OCI-LY1 (cell line): ENCODE results near the gene MAT2A.

Experiments
- H2AFZ ChIP-seq: fragments of 200-600 bp; sonication (generic), shearing (Covaris generic); 2 replicates; pipeline ENCODE4 v1.6.0; 2014; ENCODE audit warnings: antibody characterized with exemption, mild to moderate bottlenecking, low read length
- H3F3A ChIP-seq: fragments of 200-600 bp; sonication (generic), shearing (Covaris generic); 2 replicates; pipeline ENCODE4 v1.6.0; 2014; ENCODE audit warnings: mild to moderate bottlenecking, antibody characterized with exemption, low read length, moderate library complexity; ENCODE audit not compliant: insufficient read depth
- H3K27ac ChIP-seq: fragments of 200-600 bp; sonication (generic); 2 replicates; pipeline ENCODE4 v1.5.1; 2014; ENCODE audit warnings: low read length, mixed run types, mild to moderate bottlenecking, low read depth; ENCODE audit not compliant: poor library complexity, severe bottlenecking
- H3K27me3 ChIP-seq: fragments of 200-600 bp; sonication (generic); 2 replicates; pipeline ENCODE4 v1.6.0; 2014; ENCODE audit warnings: antibody characterized with exemption, mild to moderate bottlenecking, low read length, moderate library complexity; ENCODE audit not compliant: insufficient read depth
- H3K36me3 ChIP-seq: fragments of 200-600 bp; sonication (generic); 2 replicates; pipeline ENCODE4 v1.6.1; 2014; ENCODE audit warnings: mild to moderate bottlenecking, antibody characterized with exemption, low read length, moderate library complexity, mixed read lengths; ENCODE audit not compliant: insufficient read depth
- H3K4me1 ChIP-seq: fragments of 200-600 bp; sonication (generic); 2 replicates; pipeline ENCODE4 v1.5.1; 2014; ENCODE audit warnings: mild to moderate bottlenecking, low read length, moderate library complexity; ENCODE audit not compliant: insufficient read depth, severe bottlenecking
- H3K4me2 ChIP-seq: fragments of 200-600 bp; sonication (generic), shearing (Covaris generic); 2 replicates; pipeline ENCODE4 v1.6.1; 2014; ENCODE audit warnings: low read length
- H3K4me3 ChIP-seq: fragments of 200-600 bp; sonication (generic); 2 replicates; pipeline ENCODE4 v1.5.1; 2014; ENCODE audit warnings: low read length, low read depth, mild to moderate bottlenecking, mixed read lengths; ENCODE audit not compliant: poor library complexity, severe bottlenecking
- H3K79me2 ChIP-seq: fragments of 200-600 bp; shearing (Covaris generic); 2 replicates; pipeline ENCODE4 v1.6.1; 2016; ENCODE audit warnings: mixed run types, low read length, mixed read lengths; ENCODE audit not compliant: insufficient read depth
- H3K9ac ChIP-seq: fragments of 200-600 bp; sonication (generic), shearing (Covaris generic); 2 replicates; pipeline ENCODE4 v1.6.1; 2014; ENCODE audit warnings: mild to moderate bottlenecking, low read length, mixed read lengths
- H3K9me2 ChIP-seq: fragments of 200-600 bp; sonication (generic), shearing (Covaris generic); 2 replicates; pipeline ENCODE4 v1.6.1; 2014; ENCODE audit warnings: low read depth, mild to moderate bottlenecking, low read length, mixed read lengths
- H3K9me3 ChIP-seq: fragments of 200-600 bp; shearing (Covaris generic); 2 replicates; pipeline ENCODE4 v1.6.1; 2014; ENCODE audit warnings: low read length, mixed read lengths
- H4K20me1 ChIP-seq: fragments of 200-600 bp; sonication (generic), shearing (Covaris generic); 2 replicates; pipeline ENCODE4 v1.6.0; 2016; ENCODE audit warnings: mild to moderate bottlenecking, low read length; ENCODE audit not compliant: insufficient read depth
- CTCF ChIP-seq: fragments of 200-600 bp; sonication (generic), shearing (Covaris generic); IDR thresholded peaks from 2 replicates; pipeline ENCODE4 v1.5.1; 2017; ENCODE audit warnings: mild to moderate bottlenecking, antibody characterized with exemption, low read length, moderate library complexity, mixed read lengths
- EZH2 ChIP-seq: fragments of 200-600 bp; sonication (generic), shearing (Covaris generic); IDR thresholded peaks from 2 replicates; pipeline ENCODE4 v1.8.0; 2017; ENCODE audit warnings: borderline replicate concordance, mixed run types, mild to moderate bottlenecking, antibody characterized with exemption, low read length, moderate library complexity, mixed read lengths

MAT2A gene

DNA sequence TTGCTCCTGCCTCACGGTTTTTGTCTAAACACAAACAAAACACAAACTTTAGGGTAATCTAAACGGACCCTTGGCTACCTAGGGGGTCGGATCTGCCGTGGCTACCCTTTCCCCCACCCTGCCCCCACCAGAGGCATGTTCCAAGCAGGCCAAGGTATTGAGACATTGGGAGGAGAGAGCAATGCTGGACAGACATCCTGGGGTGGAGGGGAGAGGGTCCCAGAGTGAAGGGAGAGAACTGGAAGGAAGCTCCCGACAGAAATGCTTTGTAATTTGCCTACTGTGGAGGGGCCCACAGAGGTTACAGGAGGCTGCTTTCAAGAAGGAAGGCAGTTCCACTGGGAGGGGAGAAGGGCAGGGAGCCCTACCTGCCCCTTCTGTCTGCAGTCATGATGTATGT, 13.9 kb upstream of the MAT2A start:
- H2AFZ ChIP-seq = no peak overlapping the region
- peaks cover 3% of the 10 kb centered on the region; the same call in 1 of the 2 replicates for H3K27me3 ChIP-seq
- H3K27ac ChIP-seq = no peak overlapping the region
- no peak for TF ChIP-seq EZH2
- TF ChIP-seq CTCF = no peak
- no peaks in the 10 kb centered on the region; the same call in 1 of the 2 replicates for H3K36me3 ChIP-seq
- no peaks in the 10 kb centered on the region for H3K9me2 ChIP-seq
- H3K4me3 ChIP-seq = no peak overlapping the region
- no peak overlapping the region for H3K9ac ChIP-seq
- H3K9me3 ChIP-seq = 0 out of 2 replicates have a peak, but pooled peaks cover 2% of the 10 kb centered on the region
- H3F3A ChIP-seq = no peaks in the 10 kb centered on the region
- H3K4me2 ChIP-seq = no peak overlapping the region
- H3K4me1 ChIP-seq = no peaks in the 10 kb centered on the region
- no peaks in the 10 kb centered on the region for H4K20me1 ChIP-seq
- H3K79me2 ChIP-seq = no peaks in the 10 kb centered on the region

DNA sequence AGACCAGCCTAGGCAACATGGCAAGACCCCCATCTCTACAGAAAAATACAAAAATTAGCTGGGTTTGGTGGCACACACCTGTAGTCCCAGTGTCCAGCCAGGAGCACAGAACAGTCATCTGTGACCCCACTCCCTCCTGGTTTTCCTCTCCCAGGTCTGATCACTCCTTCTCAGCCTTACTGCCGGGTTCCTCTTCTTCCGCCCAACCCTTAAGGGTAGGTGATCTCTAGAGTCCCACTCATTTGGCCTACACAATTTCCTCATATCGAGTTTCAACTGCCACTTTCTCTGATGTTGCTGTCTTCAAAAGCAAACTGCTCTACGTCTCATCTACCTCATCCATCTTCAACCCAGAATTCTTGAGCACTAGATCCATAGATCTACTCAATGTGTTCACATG, 13.4 kb upstream of the MAT2A start:
- Histone ChIP-seq H3K79me2 (no peaks in the 10 kb centered on the region), H3F3A (no peaks in the 10 kb centered on the region), H3K9me3 (0 out of 2 replicates have a peak, but pooled peaks cover 2% of the 10 kb centered on the region), H4K20me1 (no peaks in the 10 kb centered on the region), H3K27ac (no peak overlapping the region), H3K4me3 (no peak overlapping the region), H3K9me2 (no peaks in the 10 kb centered on the region), H3K36me3 (no peaks in the 10 kb centered on the region; the same call in 1 of the 2 replicates), H3K4me1 (no peaks in the 10 kb centered on the region), H3K4me2 (no peak overlapping the region), H3K9ac (no peak overlapping the region), H3K27me3 (peaks cover 3% of the 10 kb centered on the region; the same call in 1 of the 2 replicates), H2AFZ (no peak overlapping the region)
- no peak for TF ChIP-seq CTCF
- no peak for TF ChIP-seq EZH2

DNA sequence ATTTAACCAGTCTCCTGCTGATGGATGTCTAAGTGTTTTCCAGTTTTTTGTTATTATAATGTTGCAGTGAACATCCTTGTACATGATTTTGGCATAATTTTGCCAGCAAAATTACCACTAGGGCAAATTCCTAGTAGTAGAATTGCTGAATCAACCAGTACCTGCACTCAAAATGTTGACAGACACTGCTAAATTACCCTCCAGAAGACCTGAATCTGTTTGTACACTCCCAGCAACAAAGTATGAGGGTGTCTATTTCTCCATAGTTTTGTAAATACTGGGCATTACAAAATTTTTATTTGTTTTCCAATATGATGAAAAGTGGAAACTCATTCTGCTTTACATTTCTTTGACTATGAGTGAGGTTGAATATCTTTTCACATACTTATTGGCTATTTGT, 11.2 kb upstream of the MAT2A start:
- Histone ChIP-seq H3K27ac (no peak overlapping the region), H3K36me3 (no peaks in the 10 kb centered on the region; the same call in 1 of the 2 replicates), H2AFZ (no peak overlapping the region), H3K9me2 (no peaks in the 10 kb centered on the region), H3K4me2 (no peak overlapping the region), H3K79me2 (no peaks in the 10 kb centered on the region), H3K4me1 (no peaks in the 10 kb centered on the region), H3K9me3 (0 out of 2 replicates have a peak, but pooled peaks cover 2% of the 10 kb centered on the region), H3K27me3 (no peaks in the 10 kb centered on the region; the same call in 1 of the 2 replicates), H3F3A (no peaks in the 10 kb centered on the region), H3K9ac (no peak overlapping the region), H4K20me1 (no peaks in the 10 kb centered on the region), H3K4me3 (no peak overlapping the region)
- no peak for TF ChIP-seq EZH2
- no peak for TF ChIP-seq CTCF
